Left lobe of liver (tissue), 2 donors: Measurements from ENCODE around the gene ZNF85. TPM values are rescaled to one million over a fixed set of nuclear protein-coding genes. Genes with fewer than 3 reads are reported as not detected.
"Not testable (repeated sequence)": the region's sequence is repeated elsewhere in the genome, so short reads cannot be mapped to it uniquely, and the experiment has no call there.

Source experiments
- ATAC-seq: fragments of 200-7000 bp; cut with Tn5 transposase; one replicate; pipeline ENCODE4 v1.9.1; 2020; ENCODE audit warnings: mild to moderate bottlenecking, moderate library complexity
- DNase-seq: peaks from one replicate; pipeline ENCODE4 v3.0.0-alpha.2; 2020; ENCODE audit warnings: low spot score
- total RNA-seq: library from RNA; stranded (reverse); gene quantifications from one replicate; pipeline ENCODE4 v1.2.1, GENCODE V29; 2021
- donor health status: DM: no; HTN: no; CAD: no; lungs with moderate emphysema.
- donor health status: DM: no; HTN: yes; CAD: no.

ZNF85 gene
- 0.50 TPM for total RNA-seq

DNA sequence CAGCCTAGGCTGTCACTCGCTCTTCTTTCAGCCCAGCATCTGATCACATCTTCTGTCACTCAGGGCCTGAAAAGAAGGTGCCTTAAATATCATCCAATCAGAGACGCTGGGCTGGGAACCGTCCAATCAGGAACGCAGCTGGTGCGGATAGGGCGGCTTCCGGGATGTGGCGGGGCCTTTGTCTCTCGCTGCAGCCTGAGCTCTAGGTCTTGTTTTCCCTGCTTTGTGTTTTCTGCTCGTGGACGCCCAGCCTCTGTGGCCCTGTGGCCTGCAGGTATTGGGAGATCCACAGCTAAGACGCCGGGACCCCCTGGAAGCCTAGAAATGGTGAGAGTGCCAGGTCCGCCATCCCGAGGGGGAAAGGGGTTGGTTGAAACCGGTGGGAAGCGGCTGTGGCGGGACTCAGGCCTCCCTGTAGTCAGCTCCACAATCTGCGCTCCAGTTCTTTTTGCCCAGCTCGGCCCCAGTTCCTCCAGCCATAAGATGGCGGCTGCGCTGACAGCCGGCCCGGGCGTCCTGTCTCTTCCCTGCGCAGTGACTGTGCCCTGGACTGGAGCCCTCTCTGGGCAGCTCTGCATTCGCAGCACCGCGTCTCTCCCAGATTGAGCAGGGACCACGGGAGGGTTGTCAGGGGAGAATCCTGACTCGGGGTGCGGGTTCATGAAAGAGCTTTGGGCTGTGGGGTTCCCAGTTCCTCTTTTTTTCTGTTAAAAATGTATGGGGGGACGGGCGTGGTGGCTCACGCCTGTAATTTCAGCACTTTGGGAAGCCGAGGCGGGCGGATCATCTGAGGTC is at the start of gene ZNF85:
TSS of gene ZNF85 (plus strand) at position 175 of the 795 bp plus-strand sequence. CDS start at position 325, 150 bp downstream.
- ATAC-seq (peak; percentile 81), DNase-seq (peak; percentile 73)

DNA sequence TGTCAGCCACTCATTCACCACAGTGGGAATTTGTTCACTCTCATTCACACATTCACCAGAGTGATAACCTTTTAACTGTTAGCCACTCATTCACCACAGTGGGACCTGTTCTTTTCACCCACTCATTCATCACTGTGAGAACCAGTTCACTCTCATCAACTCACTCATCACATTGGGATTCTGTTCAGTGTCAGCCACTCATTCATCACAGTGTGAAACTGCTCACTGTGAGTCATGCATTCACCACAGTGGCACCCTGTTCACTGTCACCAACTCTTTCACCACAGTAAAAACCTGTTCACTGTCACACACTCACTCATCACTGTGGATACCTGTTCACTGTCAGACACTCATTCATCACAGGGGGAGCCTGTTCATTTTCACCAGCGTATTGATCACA is 43.5 kb upstream of the ZNF85 start:
- no peak for DNase-seq
- ATAC-seq: no peak

GRCh38 chr19:20912973-20913372 is 10.1 kb upstream of the ZNF85 start:
- ATAC-seq (no peak), DNase-seq (no peak)

DNA sequence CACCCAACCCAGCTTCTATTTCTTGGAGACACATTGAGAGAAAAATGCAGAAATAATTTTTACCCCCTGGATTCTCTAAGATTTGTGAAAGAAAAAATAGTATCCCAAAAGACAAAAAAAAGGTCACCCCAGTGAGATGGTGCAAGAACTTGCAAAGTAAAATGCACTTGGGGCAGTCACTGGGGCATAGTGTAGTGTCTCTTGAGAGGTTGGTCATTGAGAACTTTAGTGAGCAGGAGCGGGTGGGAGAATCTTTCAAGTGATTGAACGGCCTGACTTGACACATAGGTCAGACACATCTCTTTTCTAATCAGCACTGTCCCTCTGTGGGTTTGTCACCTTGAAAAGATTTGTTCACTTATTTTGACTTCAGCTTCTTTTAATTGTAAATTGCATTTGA is 2.4 kb downstream of the ZNF85 start:
- DNase-seq (no peak), ATAC-seq (no peak)

- DNase-seq: no peak
- no peak for ATAC-seq
Measured at GRCh38 chr19:20926796-20927195, 3.7 kb downstream of the ZNF85 start.

- ATAC-seq (no peak), DNase-seq (no peak)
Measured at GRCh38 chr19:20928371-20928770, 5.3 kb downstream of the ZNF85 start.

DNA sequence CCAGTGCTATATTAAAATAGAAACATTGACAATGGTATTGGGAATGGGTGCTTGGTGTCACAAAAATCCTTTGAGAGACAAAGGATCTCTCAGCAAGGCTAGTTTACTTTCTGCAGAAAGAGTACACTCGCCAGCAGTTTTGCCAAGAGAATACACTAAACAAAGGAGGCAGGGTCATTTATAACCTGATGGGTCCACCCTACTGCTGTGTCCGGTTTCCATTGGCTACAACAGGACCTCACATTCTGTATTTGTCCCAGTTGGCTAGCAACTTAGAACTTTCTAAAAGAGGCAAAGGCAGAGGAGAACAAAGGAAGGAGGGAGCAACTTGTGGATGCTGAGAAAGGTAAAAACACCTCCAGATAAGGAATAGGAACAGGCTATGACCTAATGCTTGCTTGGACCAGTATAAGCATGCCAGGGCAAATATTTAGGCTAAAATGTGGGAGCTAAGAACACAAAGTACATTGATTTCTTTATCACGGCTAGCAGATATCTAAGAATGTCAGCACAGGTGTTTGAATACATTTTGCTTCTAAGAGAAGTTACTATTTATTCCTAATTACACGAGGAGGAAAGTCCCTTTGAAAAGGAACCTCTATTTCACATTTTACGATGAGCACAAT is 13.4 kb downstream of the ZNF85 start:
- ATAC-seq, DNase-seq: not testable (repeated sequence)

DNA sequence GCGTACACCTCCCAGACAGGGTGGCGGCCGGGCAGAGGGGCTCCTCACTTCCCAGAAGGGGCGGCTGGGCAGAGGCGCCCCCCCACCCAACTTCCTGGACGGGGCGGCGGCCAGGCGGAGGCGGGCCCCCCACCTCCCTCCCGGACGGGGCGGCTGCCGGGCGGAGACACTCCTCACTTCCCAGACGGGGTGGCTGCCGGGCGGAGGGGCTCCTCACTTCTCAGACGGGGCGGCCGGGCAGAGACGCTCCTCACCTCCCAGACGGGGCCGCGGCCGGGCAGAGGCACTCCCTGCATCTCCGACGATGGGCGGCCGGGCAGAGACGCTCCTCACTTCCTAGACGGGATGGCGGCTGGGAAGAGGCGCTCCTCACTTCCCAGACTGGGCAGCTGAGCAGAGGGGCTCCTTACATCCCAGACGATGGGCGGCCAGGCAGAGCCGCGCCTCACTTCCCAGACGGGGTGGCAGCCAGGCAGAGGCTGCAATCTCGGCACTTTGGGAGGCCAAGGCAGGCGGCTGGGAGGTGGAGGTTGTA is 29.6 kb downstream of the ZNF85 start:
- DNase-seq, ATAC-seq: not testable (repeated sequence)

DNA sequence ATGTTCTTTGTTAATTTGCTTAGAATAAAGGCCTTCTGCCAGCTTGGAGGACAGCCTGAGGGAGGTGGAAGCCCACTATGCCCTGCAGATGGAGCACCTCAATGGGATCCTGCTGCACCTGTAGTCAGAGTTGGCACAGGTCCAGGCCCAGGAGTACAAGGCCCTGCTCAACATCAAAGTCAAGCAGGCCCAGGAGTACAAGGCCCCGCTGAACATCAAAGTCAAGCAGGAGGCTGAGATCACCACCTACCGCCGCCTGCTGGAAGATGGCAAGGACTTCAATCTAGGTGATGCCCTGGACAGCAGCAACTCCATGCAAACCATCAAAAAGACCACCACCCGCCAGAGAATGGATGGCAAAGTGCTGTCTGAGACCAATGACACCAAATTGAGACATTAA is 41.7 kb downstream of the ZNF85 start:
- DNase-seq (no peak), ATAC-seq (no peak)

GRCh38 chr19:20968092-20968491 is 45.0 kb downstream of the ZNF85 start:
- ATAC-seq (no peak), DNase-seq (no peak)

GRCh38 chr19:20969498-20969897 is 46.4 kb downstream of the ZNF85 start:
- ATAC-seq: no peak
- no peak for DNase-seq

DNA sequence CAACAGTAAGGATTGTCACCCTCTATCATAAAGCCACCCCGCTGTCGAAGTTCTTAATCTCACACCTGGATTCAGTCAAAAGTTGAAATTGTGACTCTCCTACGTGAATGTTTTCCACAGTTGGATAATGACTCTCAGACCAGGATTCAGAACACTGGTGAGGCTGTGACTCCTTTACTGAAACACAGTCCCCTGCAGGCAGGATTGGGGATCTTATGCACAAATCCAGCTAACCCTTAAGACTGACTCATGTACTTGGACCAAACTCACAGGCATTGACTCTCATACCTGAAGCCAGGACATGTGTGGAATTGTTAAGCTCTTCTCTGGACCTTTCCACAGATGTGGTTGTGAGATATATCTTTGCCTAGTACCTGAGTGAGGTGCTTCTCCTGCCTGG is 46.8 kb downstream of the ZNF85 start:
- DNase-seq (no peak), ATAC-seq (no peak)

- not testable (repeated sequence) for ATAC-seq
Measured at GRCh38 chr19:20992788-20993187, 69.7 kb downstream of the ZNF85 start.

DNA sequence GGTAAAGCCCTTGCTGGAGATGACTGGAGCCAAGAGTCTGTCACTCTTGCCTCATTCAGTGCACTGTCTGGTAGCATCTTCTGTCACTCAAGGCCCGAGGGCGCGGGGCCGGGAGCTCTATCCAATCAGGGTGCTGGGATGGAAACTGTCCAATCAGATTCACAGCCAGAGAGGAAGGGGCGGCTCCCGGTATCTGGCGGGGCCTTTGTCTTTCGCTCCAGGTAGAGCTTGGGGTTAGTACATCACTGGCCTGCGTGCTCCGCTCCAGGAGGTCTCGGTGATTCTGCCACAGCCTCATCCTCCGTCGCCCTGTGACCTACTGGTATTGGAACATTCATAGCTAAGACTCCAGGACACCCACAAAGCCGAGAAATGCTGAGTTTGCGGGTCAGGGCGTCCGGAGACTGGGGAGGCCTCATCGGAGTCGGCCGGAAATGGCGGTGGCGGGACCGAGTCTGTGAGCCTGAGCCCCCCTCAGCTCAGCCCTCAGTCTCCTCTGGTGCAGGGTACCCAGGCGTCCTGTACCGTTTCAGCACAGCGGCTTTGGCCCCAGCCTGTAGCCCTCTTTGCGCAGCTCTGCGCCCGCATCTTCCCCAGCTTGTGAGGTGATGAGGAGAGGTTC is 76.8 kb downstream of the ZNF85 start:
- ATAC-seq (peak; percentile 86), DNase-seq (peak; percentile 59)

More at GRCh38 chr19:20992788-20993187, 69.7 kb downstream of the ZNF85 start:
- not testable (repeated sequence) for DNase-seq

Other genes with a start within 250 kb of the ZNF85 start
- gene ZNF66, start 146.9 kb upstream of the ZNF85 start, total RNA-seq: 0.40 TPM
- gene ZNF430, start 97.4 kb downstream of the ZNF85 start, total RNA-seq: 2.4 TPM
- 0.58 TPM for gene ZNF714, start 159.0 kb downstream of the ZNF85 start, total RNA-seq
- 0.70 TPM for gene ZNF431, start 218.8 kb downstream of the ZNF85 start, total RNA-seq